Lower leg skin (tissue), 3 donors: ENCODE data around the gene HUNK.

Experiments used
- POLR2A ChIP-seq, 2 donors: fragments of 450-650 bp; IDR thresholded peaks; one replicate each; pipeline ENCODE4 v1.6.1; 2016 to 2017; ENCODE audit warnings: antibody characterized with exemption in 2 of 2, mild to moderate bottlenecking in 1 of 2, moderate library complexity in 1 of 2
- TF ChIP-seq, protein P1 (sequence below), 3 donors: fragments of 450-650 bp; IDR thresholded peaks; one replicate each; pipeline ENCODE4 v1.5.1; 2016; ENCODE audit warnings: antibody characterized with exemption in 3 of 3, mild to moderate bottlenecking in 3 of 3, moderate library complexity in 2 of 3

DNA sequence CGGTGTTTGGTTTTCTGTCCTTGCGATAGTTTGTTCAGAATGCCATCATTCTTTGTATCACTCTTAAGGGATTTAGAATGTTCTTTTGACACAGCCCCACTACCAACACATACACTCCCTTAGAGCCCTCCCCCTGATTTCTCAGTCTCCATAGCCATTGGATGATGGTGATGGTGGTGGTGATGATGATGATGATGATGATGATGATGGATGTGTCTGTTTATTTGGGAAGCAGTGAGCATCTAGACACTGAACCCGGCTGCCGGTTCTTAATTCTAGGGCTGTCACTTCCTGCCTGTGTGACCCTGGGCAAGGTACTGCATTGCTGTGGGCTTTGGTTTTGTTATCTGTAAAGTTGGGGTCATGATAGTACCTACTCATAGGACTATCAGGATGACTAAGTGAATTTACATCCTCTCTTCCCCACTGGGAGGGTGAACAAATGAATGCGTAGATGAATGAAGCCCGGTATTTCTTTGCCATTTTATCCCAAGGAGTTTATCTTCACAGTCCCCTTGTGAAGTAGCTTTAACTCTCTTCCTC lies 100.7 kb downstream of the HUNK start:
- TF ChIP-seq POLR2A (IDR thresholded peaks at IDR 0.05): no peak
- TF ChIP-seq, protein P1, sequence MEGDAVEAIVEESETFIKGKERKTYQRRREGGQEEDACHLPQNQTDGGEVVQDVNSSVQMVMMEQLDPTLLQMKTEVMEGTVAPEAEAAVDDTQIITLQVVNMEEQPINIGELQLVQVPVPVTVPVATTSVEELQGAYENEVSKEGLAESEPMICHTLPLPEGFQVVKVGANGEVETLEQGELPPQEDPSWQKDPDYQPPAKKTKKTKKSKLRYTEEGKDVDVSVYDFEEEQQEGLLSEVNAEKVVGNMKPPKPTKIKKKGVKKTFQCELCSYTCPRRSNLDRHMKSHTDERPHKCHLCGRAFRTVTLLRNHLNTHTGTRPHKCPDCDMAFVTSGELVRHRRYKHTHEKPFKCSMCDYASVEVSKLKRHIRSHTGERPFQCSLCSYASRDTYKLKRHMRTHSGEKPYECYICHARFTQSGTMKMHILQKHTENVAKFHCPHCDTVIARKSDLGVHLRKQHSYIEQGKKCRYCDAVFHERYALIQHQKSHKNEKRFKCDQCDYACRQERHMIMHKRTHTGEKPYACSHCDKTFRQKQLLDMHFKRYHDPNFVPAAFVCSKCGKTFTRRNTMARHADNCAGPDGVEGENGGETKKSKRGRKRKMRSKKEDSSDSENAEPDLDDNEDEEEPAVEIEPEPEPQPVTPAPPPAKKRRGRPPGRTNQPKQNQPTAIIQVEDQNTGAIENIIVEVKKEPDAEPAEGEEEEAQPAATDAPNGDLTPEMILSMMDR (IDR thresholded peaks at IDR 0.05): no peak
